Stimulated activated CD8-positive, alpha-beta memory T cell treated with anti-CD3 and anti-CD28 coated beads, Interleukin-15, amount 100 ng/mL, for 24 hours (primary cell): Measurements from ENCODE around the gene KAT6B.
"Not testable (repeated sequence)": the region's sequence is repeated elsewhere in the genome, so short reads cannot be mapped to it uniquely, and the experiment has no call there.

Source experiments
- DNase-seq: peaks from one replicate; pipeline ENCODE4 v3.0.0-alpha.2; 2020; ENCODE audit warnings: low read depth

The KAT6B gene

DNA sequence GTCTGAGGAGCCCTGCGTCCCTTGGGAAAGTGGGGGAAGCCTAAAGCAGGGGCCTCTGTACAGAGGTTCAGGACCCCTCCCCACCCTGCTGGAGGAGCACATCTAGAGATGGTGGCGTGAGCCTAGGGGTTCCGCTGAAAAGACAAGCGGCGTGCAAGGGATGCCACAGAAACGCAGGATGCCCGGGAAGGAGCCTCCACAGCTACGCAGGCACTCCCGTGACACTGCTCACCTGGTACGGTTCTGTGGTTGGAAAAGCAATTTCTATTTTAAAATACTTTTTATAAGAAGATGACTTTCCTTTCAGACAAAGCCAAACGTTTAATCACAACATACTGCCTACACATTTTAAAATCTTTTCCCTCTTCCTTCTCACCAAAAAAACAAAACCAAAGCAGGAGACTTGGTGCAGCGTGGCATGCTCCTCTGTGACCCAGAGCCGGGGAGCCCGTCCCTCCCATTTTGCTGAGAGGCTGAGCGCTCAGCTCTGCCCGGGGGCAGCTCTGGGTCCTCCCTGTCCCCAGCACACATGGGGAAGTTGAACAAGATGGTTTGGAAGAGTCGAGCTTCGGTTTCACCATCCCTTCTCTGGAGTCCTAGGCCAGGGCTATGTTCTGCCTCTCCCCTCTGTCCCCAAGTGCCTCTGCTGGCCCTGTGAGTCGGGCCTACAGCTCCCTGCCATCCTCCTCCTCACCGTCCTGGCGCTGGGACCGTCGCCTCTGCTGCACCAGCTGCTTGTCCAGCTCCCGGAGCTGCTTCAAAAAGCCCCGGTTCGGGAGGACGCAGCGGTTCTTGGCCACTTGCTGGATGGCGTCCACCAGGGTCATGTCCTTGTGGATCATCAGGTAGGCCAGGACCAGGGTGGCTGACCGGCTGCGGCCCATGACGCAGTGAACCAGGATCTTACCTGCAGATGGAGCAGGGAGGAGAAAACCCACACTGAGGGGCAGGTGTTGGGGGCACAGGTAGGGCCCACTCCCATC is 211.1 kb downstream of the KAT6B start:
- DNase-seq, result no peak

DNA sequence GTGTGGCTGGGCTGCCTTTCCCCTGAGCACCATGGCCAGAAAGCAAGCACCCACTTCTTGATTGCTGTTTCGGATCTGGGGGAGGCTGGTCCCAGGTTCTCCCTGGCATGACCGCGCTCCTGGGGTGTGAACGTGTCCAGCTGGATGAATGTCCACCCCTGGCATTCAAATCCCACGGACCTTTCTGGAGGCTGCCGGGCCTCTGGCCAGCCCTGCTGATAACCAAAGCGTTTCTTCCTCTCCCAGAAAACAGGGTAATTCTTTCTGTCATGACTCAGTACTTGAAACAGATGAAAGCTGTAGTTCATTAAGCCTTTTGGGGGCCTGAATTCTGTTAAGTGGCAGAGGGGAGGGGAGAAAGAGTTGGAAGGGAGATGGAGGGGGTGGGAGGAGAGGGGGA is 211.9 kb downstream of the KAT6B start:
- no peak for DNase-seq

DNA sequence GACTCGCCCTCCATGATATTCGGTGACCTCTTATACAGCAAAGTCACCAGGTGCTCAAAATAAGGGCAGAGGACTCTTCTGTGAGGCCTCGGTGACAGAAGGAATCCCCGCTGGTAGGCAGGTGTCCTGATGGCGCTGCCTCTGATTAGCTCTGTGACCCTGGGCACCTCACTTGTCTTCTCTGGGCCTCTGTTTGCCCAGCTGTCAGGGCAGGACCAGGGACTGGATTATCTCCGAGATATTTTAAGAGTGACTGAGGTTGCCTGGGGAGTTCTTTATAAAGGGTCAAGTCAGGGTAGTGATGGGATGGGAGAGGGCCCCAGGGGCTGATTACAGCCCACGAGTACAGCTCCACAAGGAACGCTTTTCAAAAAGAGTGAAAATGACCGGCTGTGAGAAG is 214.2 kb downstream of the KAT6B start:
- no peak for DNase-seq

DNA sequence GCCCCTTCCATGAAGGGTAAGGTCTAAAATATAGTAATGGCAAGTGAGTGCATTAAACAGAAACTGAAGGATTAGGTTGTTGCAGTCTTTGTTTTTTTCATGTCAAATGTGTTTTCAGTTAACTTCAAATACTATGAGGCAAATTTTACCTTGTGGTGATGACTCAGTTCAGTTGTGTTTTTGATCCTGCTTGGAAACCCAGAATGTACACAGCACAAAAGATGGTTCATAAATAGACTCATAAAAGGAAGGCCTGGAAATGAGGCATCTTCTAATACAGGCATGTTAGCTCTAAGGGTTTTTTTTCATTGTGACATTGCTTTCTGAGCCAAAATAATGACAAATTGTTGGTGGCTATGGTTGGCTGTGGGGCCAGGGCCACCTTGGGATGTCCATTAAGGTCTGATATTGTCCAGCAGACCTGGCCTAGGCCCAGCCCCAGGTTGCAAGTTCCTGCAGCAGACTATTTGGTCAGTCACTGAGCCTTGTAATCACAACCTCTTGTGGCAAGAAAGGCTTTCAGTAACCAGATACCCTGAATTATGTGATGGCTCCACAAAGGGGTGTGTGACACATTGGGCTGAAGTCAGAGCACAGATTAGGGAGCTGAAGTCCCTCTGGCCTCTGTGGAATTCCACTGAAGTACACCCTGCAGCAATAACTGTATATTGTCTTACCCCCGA is 216.0 kb downstream of the KAT6B start:
- DNase-seq, result no peak

DNA sequence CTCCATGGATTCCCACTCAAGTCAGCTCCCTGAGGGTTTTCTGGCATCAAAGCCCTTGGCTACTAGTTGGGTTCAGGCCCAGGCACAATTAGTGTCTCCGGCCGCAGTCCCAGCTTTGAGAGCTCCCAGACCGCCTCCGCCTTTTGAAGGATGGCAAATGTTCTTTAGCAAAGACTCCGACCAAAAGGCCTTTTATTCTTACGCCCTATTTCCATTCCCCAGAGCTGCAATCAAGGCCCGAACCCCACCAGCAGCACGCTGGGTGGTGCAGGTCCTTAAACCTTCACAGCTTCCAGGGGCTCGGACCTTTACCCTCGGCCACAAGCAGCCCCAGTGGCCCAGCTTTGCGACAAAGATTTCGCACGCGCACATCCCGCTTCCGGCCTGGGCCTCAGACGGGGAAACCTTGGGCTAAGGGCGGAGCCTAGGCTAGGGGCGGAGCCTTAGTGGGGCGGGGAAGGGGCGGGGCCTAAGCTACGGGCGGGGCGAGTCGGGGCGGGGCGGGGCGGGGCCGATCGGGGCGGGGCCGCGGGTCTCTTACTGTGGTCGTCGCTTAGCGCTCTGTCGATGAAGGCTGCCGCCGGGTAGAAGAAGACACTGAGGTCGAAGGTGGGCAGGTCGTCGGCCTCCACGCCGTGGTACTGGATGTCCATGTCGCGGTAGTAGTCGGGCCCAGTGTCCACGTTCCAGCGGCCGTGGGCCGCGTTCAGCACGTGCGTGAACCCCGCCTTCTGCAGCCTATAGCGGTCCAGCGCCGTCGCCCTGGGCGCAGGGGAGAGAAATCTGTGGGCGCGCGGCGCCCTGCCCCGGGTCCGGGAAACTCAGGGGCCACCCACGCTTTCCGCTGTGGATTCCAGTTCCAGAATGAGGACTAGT is 217.1 kb downstream of the KAT6B start:
- DNase-seq, result peak; percentile 29

DNA sequence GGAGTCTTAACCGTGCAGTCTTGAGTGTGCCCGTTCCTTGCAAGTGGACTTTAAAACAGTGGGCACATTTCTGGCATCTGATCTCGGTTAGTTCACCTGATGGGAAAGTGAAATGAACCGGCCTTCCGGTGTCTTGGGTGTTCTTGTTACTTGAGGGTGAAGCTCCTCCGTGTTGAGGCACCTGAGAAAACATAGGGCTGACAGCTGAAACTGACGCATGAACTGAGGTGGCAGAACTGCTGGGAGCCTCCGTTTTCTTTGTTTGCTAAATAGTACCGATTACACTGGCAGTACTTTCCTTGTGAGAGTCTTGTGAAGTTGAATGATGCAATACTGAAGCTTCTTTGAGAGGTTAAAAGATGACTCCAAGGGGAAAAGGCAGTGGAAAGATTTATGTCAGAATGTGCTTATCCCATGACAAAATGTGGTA is 222.3 kb downstream of the KAT6B start:
- no peak for DNase-seq

DNA sequence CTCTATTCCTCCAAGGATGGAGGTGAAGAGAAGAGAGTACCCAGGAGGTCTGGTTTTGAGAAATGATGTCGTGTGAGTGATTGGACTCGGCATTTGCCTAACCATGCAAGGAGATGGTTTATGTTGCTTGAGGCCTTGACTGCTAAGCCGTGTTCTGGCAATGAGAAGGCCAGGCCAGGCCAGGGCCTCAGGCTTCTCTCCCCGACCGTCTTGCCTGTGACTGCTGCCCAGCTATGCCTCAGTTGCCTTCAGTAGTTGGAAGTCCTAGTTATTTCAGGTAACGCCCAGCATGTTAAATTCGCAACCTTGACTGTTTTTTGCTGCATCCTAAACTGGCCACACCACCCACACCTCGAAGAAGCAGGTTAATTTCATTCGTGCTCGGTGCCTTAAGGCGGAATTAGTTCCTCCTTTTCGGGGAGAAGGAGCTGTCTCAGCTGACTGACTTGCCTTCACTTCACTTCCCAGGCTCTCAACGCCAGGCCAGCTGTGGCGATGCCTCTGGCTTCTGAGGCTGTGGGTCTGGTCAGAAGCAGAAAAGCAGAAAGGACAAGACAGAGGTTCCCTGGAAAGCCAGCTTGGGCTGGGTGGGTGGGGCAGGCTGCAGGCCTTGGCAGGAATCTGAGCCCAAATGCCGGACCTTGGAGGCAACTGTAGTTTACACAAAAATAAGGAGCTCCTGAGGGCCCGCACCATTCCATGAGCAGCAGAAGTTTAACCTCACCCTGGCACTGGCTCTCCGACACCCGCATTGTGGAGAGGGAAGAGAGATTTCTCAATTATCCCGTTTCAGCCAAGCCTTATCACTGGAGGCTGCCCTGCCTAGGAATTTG is 223.1 kb downstream of the KAT6B start:
- DNase-seq, result no peak

DNA sequence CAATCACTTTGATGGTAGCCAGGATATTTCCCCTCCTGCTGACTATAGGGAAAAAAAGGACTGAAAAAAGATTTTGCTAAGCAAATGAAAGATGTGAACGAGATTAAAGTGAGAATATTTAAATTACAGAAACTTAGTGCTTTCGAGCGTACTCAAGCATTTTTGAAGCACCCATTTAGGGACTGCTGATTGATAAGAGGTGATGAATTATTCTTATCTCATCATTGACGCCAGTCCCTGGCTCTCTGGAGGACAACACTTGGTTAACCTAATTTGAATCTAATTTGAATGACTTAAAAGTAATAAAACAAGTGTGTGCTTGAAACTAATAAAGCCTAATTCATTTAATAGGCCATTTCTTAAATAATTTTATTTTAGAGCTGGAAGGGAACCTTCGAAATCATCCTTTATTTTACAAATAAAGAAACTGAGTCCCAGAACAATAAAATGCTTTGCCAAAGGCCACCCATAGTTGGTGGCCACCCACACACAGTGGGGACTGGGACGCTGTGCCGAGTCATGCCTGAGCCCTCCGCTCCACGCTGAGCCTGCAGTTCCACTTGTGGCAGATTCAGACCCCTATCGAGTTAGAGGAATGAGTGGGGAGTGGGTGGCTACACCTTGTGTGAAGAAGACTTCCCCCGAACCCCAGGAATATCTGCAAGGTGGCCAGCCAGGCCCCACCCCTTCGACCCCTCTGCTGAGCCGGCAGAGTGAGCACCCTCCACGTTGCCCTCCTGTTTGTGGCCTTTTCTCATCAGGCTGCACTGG is 223.9 kb downstream of the KAT6B start:
- no peak for DNase-seq

DNA sequence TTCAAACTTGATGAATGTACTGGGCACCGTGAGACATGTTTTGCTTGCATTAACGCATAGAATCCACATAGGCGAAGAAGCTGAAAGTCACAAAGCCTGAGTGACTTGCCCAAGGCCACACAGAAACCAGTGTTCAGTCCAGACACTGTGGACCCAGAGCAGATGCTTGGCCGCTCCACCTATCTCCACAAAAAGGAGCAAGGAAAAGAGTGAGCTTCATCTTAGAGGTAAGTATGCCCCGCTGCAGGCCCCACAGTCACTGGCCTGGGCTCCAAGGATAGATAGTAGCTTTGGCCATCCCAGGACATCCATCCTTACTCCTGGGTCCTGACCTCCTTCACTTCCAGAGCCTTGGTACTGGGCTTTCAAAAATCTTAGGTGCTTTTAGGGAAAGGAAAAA is 224.9 kb downstream of the KAT6B start:
- no peak for DNase-seq

DNA sequence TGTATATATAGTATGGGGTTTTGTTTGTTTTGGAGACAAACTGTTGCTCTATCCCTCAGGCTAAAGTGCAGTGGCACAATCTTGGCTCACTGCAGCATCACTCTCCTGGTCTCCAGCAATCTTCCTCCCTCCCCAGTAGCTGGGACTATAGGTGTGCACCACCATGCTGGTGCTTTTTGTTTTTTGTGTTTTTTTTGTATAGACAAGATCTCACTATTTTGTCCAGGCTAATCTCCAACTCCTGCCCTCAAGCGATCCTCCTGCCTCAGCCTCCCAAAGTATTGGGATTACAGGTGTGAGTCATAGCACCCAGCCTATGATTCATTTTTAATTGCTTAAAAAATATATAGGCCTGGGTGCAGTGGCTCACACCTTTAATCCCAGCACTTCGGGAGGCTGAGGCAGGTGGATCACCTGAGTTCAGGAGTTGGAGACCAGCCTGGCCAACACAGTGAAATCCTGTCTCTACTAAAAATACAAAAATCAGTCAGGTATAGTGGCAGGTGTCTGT is 229.6 kb downstream of the KAT6B start:
- DNase-seq, result not testable (repeated sequence)

DNA sequence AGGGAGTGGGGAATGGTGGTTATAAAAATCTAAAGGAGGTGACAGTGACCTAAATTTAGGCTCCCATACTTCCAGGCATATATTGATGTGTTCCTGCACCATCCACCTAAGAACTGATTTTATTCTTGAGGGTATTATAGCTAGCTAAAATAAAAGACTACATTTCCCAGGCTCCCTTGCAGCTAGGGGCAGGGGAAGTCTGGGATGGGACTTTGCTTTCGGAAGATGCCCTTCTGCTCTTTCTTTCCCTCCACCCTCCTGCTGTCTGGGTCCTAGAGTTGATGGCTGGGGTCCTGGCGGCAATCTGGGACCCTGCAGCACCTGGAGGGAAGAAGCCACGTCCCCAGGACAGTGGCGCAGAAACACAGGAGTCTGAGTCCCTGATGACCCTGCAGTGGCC is 231.3 kb downstream of the KAT6B start:
- DNase-seq, result no peak

DNA sequence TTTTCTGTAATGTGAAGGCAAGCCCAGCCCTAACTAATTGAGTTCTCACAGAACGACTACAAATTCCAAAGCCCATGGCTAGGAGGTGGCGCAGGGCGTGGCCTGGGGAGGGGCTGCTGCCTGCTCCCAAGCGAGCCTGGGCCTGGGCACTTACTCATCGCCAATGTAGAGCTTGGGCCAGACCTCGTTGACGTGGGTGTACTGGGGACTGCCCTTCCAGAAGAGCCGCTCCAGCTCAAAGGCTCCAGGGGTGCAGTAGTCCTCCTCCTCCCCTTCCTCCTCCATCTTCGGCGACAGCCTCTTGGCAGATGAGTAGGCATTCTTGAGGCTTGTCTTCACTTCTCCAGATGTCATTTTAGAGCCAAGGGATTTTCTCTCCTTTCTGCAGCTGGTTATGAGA is 231.8 kb downstream of the KAT6B start:
- DNase-seq, result no peak

DNA sequence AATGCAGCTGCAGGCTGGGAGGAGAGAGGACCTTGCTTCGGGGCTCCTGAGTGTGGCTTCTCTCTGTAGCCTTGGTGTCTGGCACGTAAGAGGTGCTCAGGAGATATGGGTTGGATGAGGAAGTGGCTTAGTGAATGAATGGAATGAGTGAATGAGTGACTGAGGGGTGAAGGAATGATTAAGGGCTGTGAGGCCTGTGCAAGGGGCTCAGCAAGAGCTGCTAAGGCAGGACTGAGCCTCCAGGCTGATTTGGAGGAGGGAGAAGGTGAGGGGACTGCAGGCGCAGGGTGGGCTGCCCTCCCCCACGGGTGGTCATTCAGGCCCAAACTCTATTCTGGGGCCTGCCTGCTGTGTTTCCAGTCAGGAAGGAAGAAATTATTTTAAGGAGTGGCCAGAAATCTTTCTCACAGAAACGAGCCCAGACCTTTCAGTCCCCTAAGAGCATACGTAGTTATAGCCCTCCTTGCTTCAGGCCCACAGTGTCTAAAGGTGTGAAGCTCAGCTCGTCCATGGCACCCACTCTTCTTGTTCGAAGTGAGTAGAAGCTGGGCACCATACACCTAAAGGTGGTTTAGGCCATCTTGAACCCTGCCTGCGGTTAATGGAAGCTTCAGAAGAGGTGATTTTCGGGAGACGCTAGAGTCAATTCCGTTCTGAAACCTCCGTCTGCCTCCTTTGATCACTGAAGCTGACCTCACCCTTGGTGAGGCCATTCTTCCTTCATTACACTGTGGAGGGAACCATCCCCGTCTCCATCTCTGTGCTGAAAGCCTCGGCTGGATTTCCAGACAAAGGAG is 235.5 kb downstream of the KAT6B start:
- DNase-seq, result no peak

DNA sequence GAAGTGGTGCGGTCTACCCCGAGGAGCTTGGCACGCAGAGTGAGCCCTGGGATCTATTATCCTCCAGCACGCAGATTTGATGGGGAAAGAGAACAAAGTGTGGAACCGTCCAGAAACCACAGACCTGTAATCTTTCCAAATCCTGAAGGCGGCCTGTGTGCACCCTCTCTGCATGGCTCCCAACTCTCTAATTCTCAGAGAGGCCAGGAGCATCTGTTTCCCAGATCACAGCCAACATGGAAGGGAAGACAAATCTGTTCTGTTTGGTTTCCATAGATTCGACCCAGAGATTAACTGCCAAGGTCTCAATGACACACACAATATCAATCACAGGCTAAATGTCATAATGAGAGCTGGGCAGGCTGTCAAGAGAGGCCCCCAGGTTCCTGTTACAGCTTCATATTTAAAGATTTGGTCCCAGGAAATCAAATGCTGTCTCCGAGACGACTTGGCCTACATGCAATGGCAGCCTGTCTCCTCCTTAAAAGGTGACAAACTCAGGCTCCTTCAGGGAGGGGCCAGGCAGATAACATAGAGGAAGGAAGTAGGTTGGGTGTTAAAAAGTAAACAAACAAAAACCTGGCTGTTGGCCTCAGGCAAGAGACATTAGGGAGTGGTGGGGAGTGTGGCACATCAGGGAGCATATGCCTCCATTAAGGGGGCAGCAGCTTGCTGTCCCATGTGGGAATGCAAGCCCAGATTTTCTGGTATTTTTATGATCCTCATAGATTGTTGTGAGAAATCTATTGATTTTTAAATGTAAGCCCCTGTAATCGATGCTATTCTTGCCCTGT is 236.3 kb downstream of the KAT6B start:
- DNase-seq, result no peak

DNA sequence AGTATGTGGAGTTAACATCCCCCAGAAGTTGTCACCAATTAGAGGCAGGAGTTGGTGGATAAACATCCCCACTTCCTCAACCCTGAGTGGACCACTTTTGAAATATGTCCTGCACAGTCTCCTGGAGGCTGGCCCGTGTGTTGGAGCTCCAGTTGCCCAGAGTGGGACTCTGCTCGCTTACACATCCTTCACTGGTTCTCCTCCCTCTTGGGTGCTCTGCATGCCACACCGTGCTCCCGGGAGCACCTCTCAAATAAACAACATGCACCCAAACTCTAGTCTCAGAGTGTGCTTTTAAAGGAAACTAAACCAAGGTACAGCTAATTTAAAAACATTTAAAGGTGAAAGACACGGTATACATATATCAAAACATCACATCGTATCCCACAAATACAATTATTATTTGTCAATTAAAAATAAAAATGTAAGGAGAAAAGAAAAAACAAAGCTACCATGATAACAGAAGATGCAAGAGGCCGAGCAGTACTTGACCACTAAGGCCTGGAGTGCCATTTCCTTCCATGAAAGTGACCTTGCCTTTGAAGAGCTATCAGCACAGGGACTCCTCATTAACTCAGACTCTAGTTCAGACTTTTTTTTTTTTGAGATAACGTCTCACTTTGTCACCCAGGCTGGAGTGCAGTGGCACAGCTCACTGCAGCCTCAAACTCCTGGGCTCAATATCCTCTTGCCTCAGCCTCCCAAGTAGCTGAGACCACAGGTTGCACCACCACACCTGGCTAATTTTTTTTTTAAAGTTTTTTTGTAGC is 237.2 kb downstream of the KAT6B start:
- DNase-seq, result no peak

DNA sequence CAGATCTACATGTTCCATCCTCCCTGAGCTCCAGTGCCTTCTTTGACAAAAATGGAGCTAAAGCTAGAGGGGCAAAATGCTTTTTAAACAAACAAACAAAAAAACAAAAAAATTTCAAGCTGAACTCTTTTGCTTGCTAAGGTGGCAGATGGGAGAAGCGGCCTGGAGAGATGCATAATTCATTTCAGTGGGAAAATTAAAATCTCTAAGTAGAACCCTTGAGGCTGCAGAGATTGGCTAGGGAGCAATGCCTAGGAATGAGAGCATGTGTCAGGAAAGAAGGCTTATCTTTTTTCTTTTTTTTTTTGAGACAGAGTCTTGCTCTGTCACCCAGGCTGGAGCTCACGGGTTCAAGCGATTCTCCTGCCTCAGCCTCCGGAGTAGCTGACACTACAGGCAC is 238.7 kb downstream of the KAT6B start:
- no peak for DNase-seq

DNA sequence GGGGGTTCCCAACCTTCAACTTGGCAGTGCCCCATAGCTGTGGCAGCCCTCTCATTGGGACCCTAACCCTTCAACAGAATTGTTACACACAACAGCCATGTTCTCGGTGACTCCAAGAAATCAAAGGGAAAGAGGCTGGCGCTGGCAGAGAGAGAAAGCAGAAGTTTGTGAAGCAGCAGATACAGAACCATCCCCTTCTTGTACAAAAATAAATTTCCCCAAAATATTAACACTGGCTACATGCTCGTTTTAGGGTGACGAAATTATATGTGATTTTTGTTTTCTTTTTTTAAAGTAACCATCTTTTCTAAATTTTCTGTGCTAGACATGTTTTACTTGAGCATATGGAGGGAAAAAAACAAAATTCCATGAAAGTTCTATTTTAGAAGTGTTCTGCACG is 239.9 kb downstream of the KAT6B start:
- no peak for DNase-seq

DNA sequence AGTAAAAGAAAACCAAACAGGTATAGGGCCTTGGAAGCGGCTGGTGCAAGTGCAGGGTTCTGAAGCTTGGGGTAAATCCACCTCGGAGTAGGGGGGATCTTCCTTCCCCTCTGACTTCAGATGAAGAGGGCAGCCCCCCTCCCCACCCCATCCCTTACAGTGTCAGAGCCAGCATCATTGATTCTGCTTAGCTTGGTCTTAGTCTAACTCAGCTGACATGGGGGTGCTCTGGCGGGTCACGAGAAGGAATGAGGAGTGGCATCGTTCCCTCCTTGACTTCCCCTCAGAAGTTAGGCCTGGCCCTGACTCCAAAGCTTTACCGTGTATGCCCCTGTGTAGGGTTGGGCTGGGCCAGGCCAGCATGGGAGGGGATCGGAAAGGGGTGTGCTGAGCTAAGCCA is 240.9 kb downstream of the KAT6B start:
- no peak for DNase-seq
